ENCODE results near the gene LPIN1. TPM values are rescaled to one million over a fixed set of nuclear protein-coding genes. Genes with fewer than 3 reads are reported as not detected.

LPIN1 gene
- total RNA-seq, 1 experiment from 2014 or later = 19.4 TPM

GRCh38 chr2:11867926-11868325 is 121.5 kb downstream of the LPIN1 start:
- H3K27ac ChIP-seq = no peak overlapping the region
- no peak for DNase-seq (ENCODE audit: low read depth in 1 of 2, low spot score in 2 of 2)
- no peak overlapping the region for H3K4me3 ChIP-seq
- no peaks in the 10 kb centered on the region for H3K27me3 ChIP-seq (replicated peaks)
- H3K36me3 ChIP-seq = no peaks in the 10 kb centered on the region
- H3K4me1 ChIP-seq (replicated peaks) = peaks cover 20% of the 10 kb centered on the region
- no peaks in the 10 kb centered on the region for H3K9me3 ChIP-seq (replicated peaks)

DNA sequence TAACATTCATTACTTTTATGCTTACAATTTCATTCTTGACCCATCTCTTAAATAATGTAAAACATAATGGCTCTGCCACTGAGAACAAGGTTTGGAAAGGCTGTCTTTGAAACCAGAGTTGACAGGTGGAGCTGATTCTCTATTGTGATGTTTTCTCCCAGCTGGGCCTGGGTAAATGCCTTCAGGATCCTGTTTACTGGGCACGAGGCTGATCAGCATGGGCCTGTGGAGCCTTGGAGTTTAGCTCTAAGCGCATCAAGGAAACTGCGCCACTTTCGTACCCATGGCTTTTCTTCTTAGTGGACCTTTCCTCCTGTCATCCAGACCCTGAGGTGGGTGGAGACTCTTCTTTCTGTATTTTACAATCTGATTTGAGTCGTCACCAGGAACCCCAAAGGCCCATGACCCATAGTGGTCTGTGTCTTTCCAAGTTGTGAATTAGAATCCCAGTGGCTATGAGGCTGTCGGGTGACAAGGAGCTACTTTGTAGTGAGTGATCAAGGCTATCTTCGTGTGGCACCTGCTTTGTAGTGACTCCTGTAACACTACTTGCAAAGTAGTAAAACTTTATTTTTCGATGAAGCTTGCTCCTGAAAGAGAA is 123.1 kb downstream of the LPIN1 start:
- no peaks in the 10 kb centered on the region for H3K27me3 ChIP-seq (replicated peaks)
- H3K27ac ChIP-seq = no peak overlapping the region
- DNase-seq (ENCODE audit: low read depth in 1 of 2, low spot score in 2 of 2) = peak in 1 of 2 experiments; percentile 16
- no peak overlapping the region for H3K4me3 ChIP-seq
- no peaks in the 10 kb centered on the region for H3K36me3 ChIP-seq
- no peaks in the 10 kb centered on the region for H3K9me3 ChIP-seq (replicated peaks)
- peaks cover 12% of the 10 kb centered on the region for H3K4me1 ChIP-seq (replicated peaks)

DNA sequence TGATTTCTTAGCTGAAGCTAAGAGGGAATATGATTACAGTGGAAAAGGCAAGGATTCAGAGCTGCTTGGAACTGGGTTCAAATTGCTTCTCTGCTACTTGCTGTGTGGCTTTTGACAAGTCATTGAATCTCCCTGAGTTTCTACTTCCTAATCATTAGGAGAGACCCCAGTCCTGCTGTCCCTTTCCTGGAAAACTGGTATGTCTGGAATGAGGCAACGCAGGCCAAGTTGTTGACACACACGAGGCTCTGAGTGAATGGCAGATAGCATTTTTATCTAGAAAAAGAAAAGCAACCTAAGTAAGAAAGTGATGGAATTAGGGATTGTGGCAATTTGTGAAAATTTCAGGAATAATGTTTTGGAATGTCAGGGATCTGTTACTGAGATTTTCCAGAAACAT is 123.6 kb downstream of the LPIN1 start:
- H3K27me3 ChIP-seq (replicated peaks) = no peaks in the 10 kb centered on the region
- no peak overlapping the region for H3K27ac ChIP-seq
- H3K4me3 ChIP-seq = no peak overlapping the region
- peak in 1 of 2 experiments; percentile 12 for DNase-seq (ENCODE audit: low read depth in 1 of 2, low spot score in 2 of 2)
- H3K9me3 ChIP-seq (replicated peaks) = no peaks in the 10 kb centered on the region
- H3K4me1 ChIP-seq (replicated peaks) = peaks cover 11% of the 10 kb centered on the region
- H3K36me3 ChIP-seq = no peaks in the 10 kb centered on the region

- Histone ChIP-seq H3K4me1 (replicated peaks) (peaks cover 11% of the 10 kb centered on the region), H3K4me3 (no peak overlapping the region), H3K27ac (no peak overlapping the region), H3K36me3 (no peaks in the 10 kb centered on the region), H3K27me3 (replicated peaks) (no peaks in the 10 kb centered on the region), H3K9me3 (replicated peaks) (no peaks in the 10 kb centered on the region)
- DNase-seq (ENCODE audit: low read depth in 1 of 2, low spot score in 2 of 2) = peak in 1 of 2 experiments; percentile 10
Measured at GRCh38 chr2:11870584-11870983, 124.2 kb downstream of the LPIN1 start.

- no peak overlapping the region for H3K27ac ChIP-seq
- peaks cover 11% of the 10 kb centered on the region for H3K4me1 ChIP-seq (replicated peaks)
- peak in 1 of 2 experiments; percentile 33 for DNase-seq (ENCODE audit: low read depth in 1 of 2, low spot score in 2 of 2)
- H3K9me3 ChIP-seq (replicated peaks) = no peaks in the 10 kb centered on the region
- H3K27me3 ChIP-seq (replicated peaks) = no peaks in the 10 kb centered on the region
- no peak overlapping the region for H3K4me3 ChIP-seq
- H3K36me3 ChIP-seq = no peaks in the 10 kb centered on the region
Measured at GRCh38 chr2:11871421-11871820, 125.0 kb downstream of the LPIN1 start.

GRCh38 chr2:11872247-11872947 is 126.0 kb downstream of the LPIN1 start:
- Histone ChIP-seq H3K4me3 (no peak overlapping the region), H3K27me3 (replicated peaks) (no peaks in the 10 kb centered on the region), H3K9me3 (replicated peaks) (no peaks in the 10 kb centered on the region), H3K27ac (no peak overlapping the region), H3K4me1 (replicated peaks) (peaks cover 11% of the 10 kb centered on the region), H3K36me3 (no peaks in the 10 kb centered on the region)
- DNase-seq (ENCODE audit: low read depth in 1 of 2, low spot score in 2 of 2) = peak; percentile 31 to 49

- no peak for DNase-seq (ENCODE audit: low read depth in 1 of 2, low spot score in 2 of 2)
- Histone ChIP-seq H3K27me3 (replicated peaks) (no peaks in the 10 kb centered on the region), H3K4me1 (replicated peaks) (peaks cover 11% of the 10 kb centered on the region), H3K27ac (no peak overlapping the region), H3K9me3 (replicated peaks) (no peaks in the 10 kb centered on the region), H3K4me3 (no peak overlapping the region), H3K36me3 (no peaks in the 10 kb centered on the region)
Measured at GRCh38 chr2:11872948-11873269, 126.5 kb downstream of the LPIN1 start.

DNA sequence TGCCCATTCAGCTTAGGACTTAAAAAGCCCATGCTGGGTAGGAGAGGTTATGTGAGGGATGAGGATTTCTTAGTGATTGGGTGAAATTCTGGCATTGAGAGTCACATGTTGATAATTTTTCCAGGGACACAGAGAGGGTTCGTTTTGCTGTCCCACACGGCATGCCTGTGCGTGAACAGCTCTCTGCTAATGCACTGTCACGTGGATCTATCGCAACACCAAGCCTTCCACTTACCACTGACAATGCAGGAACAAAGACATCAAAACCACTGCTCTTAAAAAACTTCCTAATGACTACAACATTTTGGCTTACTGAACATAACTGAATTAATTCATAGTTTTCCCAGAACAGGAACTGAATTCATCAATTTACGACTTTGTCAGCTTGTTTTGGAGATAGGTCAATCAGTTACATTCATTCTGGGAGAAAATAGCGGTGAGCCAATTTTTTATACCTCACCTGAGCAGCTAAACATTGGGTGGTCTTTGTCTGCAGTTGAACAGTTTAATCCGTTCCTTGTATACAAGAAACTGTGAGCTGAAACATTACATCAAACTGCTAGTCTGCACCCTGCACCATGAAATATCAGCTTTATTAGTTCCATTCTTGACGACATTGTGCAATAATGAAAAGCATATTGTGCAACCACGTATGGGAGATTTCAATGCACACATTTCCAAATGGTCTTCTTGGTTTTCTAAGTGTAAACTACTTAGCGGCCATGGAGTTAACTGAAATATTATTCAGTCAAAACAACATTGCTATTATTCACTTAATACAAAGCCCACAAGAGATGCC is 127.1 kb downstream of the LPIN1 start:
- H3K4me3 ChIP-seq = no peak overlapping the region
- no peaks in the 10 kb centered on the region for H3K27me3 ChIP-seq (replicated peaks)
- H3K36me3 ChIP-seq = no peaks in the 10 kb centered on the region
- peaks cover 11% of the 10 kb centered on the region for H3K4me1 ChIP-seq (replicated peaks)
- H3K9me3 ChIP-seq (replicated peaks) = no peaks in the 10 kb centered on the region
- DNase-seq (ENCODE audit: low read depth in 1 of 2, low spot score in 2 of 2) = peak in 1 of 2 experiments; percentile 10
- no peak overlapping the region for H3K27ac ChIP-seq

GRCh38 chr2:11874861-11875260 is 128.4 kb downstream of the LPIN1 start:
- peak in 1 of 2 experiments; percentile 11 for DNase-seq (ENCODE audit: low read depth in 1 of 2, low spot score in 2 of 2)
- Histone ChIP-seq H3K27ac (no peak overlapping the region), H3K9me3 (replicated peaks) (no peaks in the 10 kb centered on the region)

GRCh38 chr2:11875481-11875880 is 129.0 kb downstream of the LPIN1 start:
- peak in 1 of 2 experiments; percentile 20 for DNase-seq (ENCODE audit: low read depth in 1 of 2, low spot score in 2 of 2)
- H3K27ac ChIP-seq = no peak overlapping the region
- no peak overlapping the region for H3K4me3 ChIP-seq
- no peaks in the 10 kb centered on the region for H3K36me3 ChIP-seq
- H3K27me3 ChIP-seq (replicated peaks) = no peaks in the 10 kb centered on the region
- H3K4me1 ChIP-seq (replicated peaks) = peaks cover 11% of the 10 kb centered on the region
- no peaks in the 10 kb centered on the region for H3K9me3 ChIP-seq (replicated peaks)

More at GRCh38 chr2:11874861-11875260, 128.4 kb downstream of the LPIN1 start:
- H3K4me3 ChIP-seq = no peak overlapping the region
- no peaks in the 10 kb centered on the region for H3K36me3 ChIP-seq
- H3K4me1 ChIP-seq (replicated peaks) = peaks cover 11% of the 10 kb centered on the region
- H3K27me3 ChIP-seq (replicated peaks) = no peaks in the 10 kb centered on the region

- Histone ChIP-seq H3K36me3 (no peaks in the 10 kb centered on the region), H3K27ac (no peak overlapping the region), H3K4me3 (no peak overlapping the region), H3K27me3 (replicated peaks) (no peaks in the 10 kb centered on the region), H3K4me1 (replicated peaks) (peaks cover 11% of the 10 kb centered on the region), H3K9me3 (replicated peaks) (no peaks in the 10 kb centered on the region)
- DNase-seq (ENCODE audit: low read depth in 1 of 2, low spot score in 2 of 2) = peak in 1 of 2 experiments; percentile 12
Measured at GRCh38 chr2:11876436-11876835, 130.0 kb downstream of the LPIN1 start.

GRCh38 chr2:11876889-11877288 is 130.5 kb downstream of the LPIN1 start:
- Histone ChIP-seq H3K36me3 (no peaks in the 10 kb centered on the region), H3K4me1 (replicated peaks) (peaks cover 11% of the 10 kb centered on the region), H3K9me3 (replicated peaks) (no peaks in the 10 kb centered on the region), H3K4me3 (no peak overlapping the region), H3K27me3 (replicated peaks) (no peaks in the 10 kb centered on the region), H3K27ac (no peak overlapping the region)
- peak in 1 of 2 experiments; percentile 12 for DNase-seq (ENCODE audit: low read depth in 1 of 2, low spot score in 2 of 2)
